Gastroesophageal sphincter (tissue), 4 donors: ENCODE measurements around the gene KCND3. TPM values are rescaled to one million over a fixed set of nuclear protein-coding genes. Genes with fewer than 3 reads are reported as not detected.

Experiments
- ATAC-seq: fragments of 150-250 bp; one replicate; pipeline ENCODE4 v1.9.1; 2016; ENCODE audit warnings: mild to moderate bottlenecking, moderate library complexity
- H3K27ac ChIP-seq, 4 donors: fragments of 200-600 bp; sonication (generic) in 3 of 4; 1 replicate in 3 of 4; 2 replicates in 1 of 4; pipeline ENCODE4 v1.5.1; 2016 to 2019
- H3K27me3 ChIP-seq: fragments of 200-600 bp; sonication (generic); one replicate; pipeline ENCODE4 v1.5.1; 2019
- H3K36me3 ChIP-seq, 2 donors: fragments of 200-600 bp; sonication (generic); one replicate each; pipeline ENCODE4 v1.5.1; 2019; ENCODE audit warnings: control low read depth in 1 of 2
- H3K4me1 ChIP-seq, 3 donors: fragments of 200-600 bp; sonication (generic); 1 replicate in 2 of 3; 2 replicates in 1 of 3; pipeline ENCODE4 v1.5.1; 2016 to 2019; ENCODE audit warnings: control low read depth in 2 of 3
- H3K4me3 ChIP-seq, 2 donors: fragments of 200-600 bp; sonication (generic); one replicate each; pipeline ENCODE4 v1.5.1; 2019; ENCODE audit warnings: mild to moderate bottlenecking in 1 of 2, moderate library complexity in 1 of 2
- H3K9me3 ChIP-seq, 3 donors: fragments of 200-600 bp; sonication (generic); one replicate each; pipeline ENCODE4 v1.5.1; 2017 to 2019; ENCODE audit warnings: control low read depth in 2 of 3
- CTCF ChIP-seq, 4 experiments: fragments of 200-600 bp in 2 of 4; fragments of 450-650 bp in 2 of 4; sonication (generic) in 1 of 4; IDR thresholded peaks; one replicate each; pipeline ENCODE4 v1.5.1; 2017 to 2019; ENCODE audit warnings: antibody characterized with exemption in 4 of 4, mild to moderate bottlenecking in 2 of 4, moderate library complexity in 2 of 4
- EP300 ChIP-seq: sonication (generic); formaldehyde crosslinking; IDR thresholded peaks from one replicate; pipeline ENCODE4 v1.6.1; 2017; ENCODE audit warnings: antibody characterized with exemption, mild to moderate bottlenecking
- POLR2A ChIP-seq, 2 donors: fragments of 450-650 bp; IDR thresholded peaks; one replicate each; pipeline ENCODE4 v1.6.1; 2017; ENCODE audit warnings: antibody characterized with exemption in 2 of 2, mild to moderate bottlenecking in 2 of 2, moderate library complexity in 1 of 2
- POLR2AphosphoS5 ChIP-seq: sonication (generic); formaldehyde crosslinking; IDR thresholded peaks from one replicate; pipeline ENCODE4 v1.6.1; 2017; ENCODE audit warnings: antibody characterized with exemption
- WGBS, 2 donors: methylation state at CpG; one replicate each; pipeline ENCODE4 v1.1.5; 2018; ENCODE audit warnings: low coverage in 1 of 2; 5-methylcytosine and 5-hydroxymethylcytosine counted together
- total RNA-seq, 4 donors: library from RNA; depleted of rRNA; stranded (reverse); fragments of >200 nt; gene quantifications; one replicate each; pipeline ENCODE4 v1.1.0, GENCODE V29; 2016

The KCND3 gene
- total RNA-seq, 4 donors from 2014 or later = 36.2 to 58.7 (median 57.4) TPM

GRCh38 chr1:111982428-111982827, 7.0 kb downstream of the KCND3 start:
- 60 to 100% methylated on average over 2 to 6 of the region's 28 CpGs for WGBS, 2 donors
- peaks cover 0 to 17% of the 10 kb centered on the region in 2 donors for H3K36me3 ChIP-seq
- no peak overlapping the region for H3K4me3 ChIP-seq
- TF ChIP-seq EP300 (no peak), CTCF (IDR thresholded peaks at IDR 0.05) (no peak), POLR2A (IDR thresholded peaks at IDR 0.05) (no peak), POLR2AphosphoS5 (no peak)
- no peak overlapping the region for H3K27ac ChIP-seq
- no peaks in the 10 kb centered on the region for H3K27me3 ChIP-seq
- H3K4me1 ChIP-seq = peaks cover 0 to 40% (median 0%) of the 10 kb centered on the region in 3 donors
- ATAC-seq = no peak
- H3K9me3 ChIP-seq = no peaks in the 10 kb centered on the region

- no peak for TF ChIP-seq POLR2AphosphoS5
- no peak for TF ChIP-seq CTCF (IDR thresholded peaks at IDR 0.05)
- TF ChIP-seq POLR2A (IDR thresholded peaks at IDR 0.05) = no peak
- TF ChIP-seq EP300 = no peak
- no peak for ATAC-seq
- Histone ChIP-seq H3K4me1 (peaks cover 0 to 40% (median 0%) of the 10 kb centered on the region in 3 donors), H3K27me3 (no peaks in the 10 kb centered on the region), H3K9me3 (no peaks in the 10 kb centered on the region), H3K36me3 (peaks cover 0 to 22% of the 10 kb centered on the region in 2 donors), H3K4me3 (no peak overlapping the region), H3K27ac (no peak overlapping the region)
- WGBS, 2 donors = 97 to 98% methylated on average over 11 to 34 of the region's 37 CpGs
These were observed 7.6 kb downstream of the KCND3 start for GRCh38 chr1:111981871-111982270.

- WGBS, 2 donors = 66 to 100% methylated on average over 1 to 7 of the region's 7 CpGs
- no peak for TF ChIP-seq POLR2A (IDR thresholded peaks at IDR 0.05)
- TF ChIP-seq EP300 = no peak
- no peak for TF ChIP-seq CTCF (IDR thresholded peaks at IDR 0.05)
- no peak for TF ChIP-seq POLR2AphosphoS5
- H3K4me1 ChIP-seq = peaks cover 0 to 32% (median 0%) of the 10 kb centered on the region in 3 donors
- H3K27ac ChIP-seq = no peak overlapping the region
- no peaks in the 10 kb centered on the region for H3K9me3 ChIP-seq
- H3K27me3 ChIP-seq = no peaks in the 10 kb centered on the region
- ATAC-seq = no peak
- H3K36me3 ChIP-seq = peaks cover 0 to 30% of the 10 kb centered on the region in 2 donors
- no peak overlapping the region for H3K4me3 ChIP-seq
These were observed 8.4 kb downstream of the KCND3 start for GRCh38 chr1:111981090-111981489.

GRCh38 chr1:111980686-111981085, 8.8 kb downstream of the KCND3 start:
- Histone ChIP-seq H3K4me1 (peaks cover 0 to 30% (median 0%) of the 10 kb centered on the region in 3 donors), H3K27me3 (no peaks in the 10 kb centered on the region), H3K9me3 (no peaks in the 10 kb centered on the region), H3K36me3 (peaks cover 0 to 34% of the 10 kb centered on the region in 2 donors), H3K27ac (no peak overlapping the region), H3K4me3 (no peak overlapping the region)
- ATAC-seq = no peak
- TF ChIP-seq POLR2AphosphoS5 = no peak
- 76% methylated on average over 3 of the region's 6 CpGs; no CpG with 5 or more reads in 1 of the 2 donors for WGBS, 2 donors

GRCh38 chr1:111978695-111979094, 10.8 kb downstream of the KCND3 start:
- Histone ChIP-seq H3K4me3 (no peak overlapping the region), H3K27me3 (no peaks in the 10 kb centered on the region), H3K4me1 (peaks cover 0 to 24% (median 0%) of the 10 kb centered on the region in 3 donors), H3K36me3 (peaks cover 0 to 48% of the 10 kb centered on the region in 2 donors), H3K9me3 (no peaks in the 10 kb centered on the region), H3K27ac (no peak overlapping the region)
- no peak for TF ChIP-seq CTCF (IDR thresholded peaks at IDR 0.05)
- no peak for TF ChIP-seq POLR2A (IDR thresholded peaks at IDR 0.05)
- TF ChIP-seq POLR2AphosphoS5 = no peak
- no peak for TF ChIP-seq EP300
- WGBS, 2 donors = 0 to 20% methylated on average over 1 of the region's 1 CpG
- ATAC-seq = no peak
